Upper lobe of right lung (tissue), 1 donor: Measurements from ENCODE around the gene CLTB. TPM values are rescaled to one million over a fixed set of nuclear protein-coding genes. Genes with fewer than 3 reads are reported as not detected.
"Not testable (repeated sequence)": the region's sequence is repeated elsewhere in the genome, so short reads cannot be mapped to it uniquely, and the experiment has no call there.

Experiments used
- ATAC-seq: fragments of 200-7000 bp; cut with Tn5 transposase; one replicate; pipeline ENCODE4 v1.9.1; 2020; ENCODE audit warnings: mild to moderate bottlenecking, moderate library complexity
- DNase-seq: peaks from one replicate; pipeline ENCODE4 v3.0.0-alpha.2; 2020
- H3K27ac ChIP-seq: fragments of 200-600 bp; one replicate; pipeline ENCODE4 v1.8.0; 2022
- H3K27me3 ChIP-seq: fragments of 200-600 bp; one replicate; pipeline ENCODE4 v1.8.0; 2022; ENCODE audit warnings: mild to moderate bottlenecking
- H3K36me3 ChIP-seq: fragments of 200-600 bp; one replicate; pipeline ENCODE4 v1.8.0; 2022
- H3K4me1 ChIP-seq: fragments of 200-600 bp; one replicate; pipeline ENCODE4 v1.8.0; 2022
- H3K4me3 ChIP-seq: fragments of 200-600 bp; one replicate; pipeline ENCODE4 v1.8.0; 2022; ENCODE audit warnings: mild to moderate bottlenecking
- H3K9me3 ChIP-seq: fragments of 200-600 bp; one replicate; pipeline ENCODE4 v1.8.0; 2022
- intact Hi-C: fragments of 100-400 bp; cut with DNase I; formaldehyde crosslinking; loops from one replicate; pipeline ENCODE4 v1.11.0; 2022
- total RNA-seq: library from RNA; stranded (reverse); fragmentation: NEBNext Ultra II Directional; extraction: Animal tissue kit (Norgen Biotek cat#: 25700); gene quantifications from one replicate; pipeline ENCODE4 v1.2.1, GENCODE V29; 2021
- TF ChIP-seq, protein P1 (sequence below): fragments of 200-600 bp; IDR thresholded peaks from one replicate; pipeline ENCODE4 v1.8.0; 2022; ENCODE audit warnings: antibody characterized with exemption
- donor health status: DM: no; HTN: yes; CAD: no; lungs with severe emphysema.

CLTB gene
- total RNA-seq, 1 donor from 2014 or later, result 80.9 TPM

DNA sequence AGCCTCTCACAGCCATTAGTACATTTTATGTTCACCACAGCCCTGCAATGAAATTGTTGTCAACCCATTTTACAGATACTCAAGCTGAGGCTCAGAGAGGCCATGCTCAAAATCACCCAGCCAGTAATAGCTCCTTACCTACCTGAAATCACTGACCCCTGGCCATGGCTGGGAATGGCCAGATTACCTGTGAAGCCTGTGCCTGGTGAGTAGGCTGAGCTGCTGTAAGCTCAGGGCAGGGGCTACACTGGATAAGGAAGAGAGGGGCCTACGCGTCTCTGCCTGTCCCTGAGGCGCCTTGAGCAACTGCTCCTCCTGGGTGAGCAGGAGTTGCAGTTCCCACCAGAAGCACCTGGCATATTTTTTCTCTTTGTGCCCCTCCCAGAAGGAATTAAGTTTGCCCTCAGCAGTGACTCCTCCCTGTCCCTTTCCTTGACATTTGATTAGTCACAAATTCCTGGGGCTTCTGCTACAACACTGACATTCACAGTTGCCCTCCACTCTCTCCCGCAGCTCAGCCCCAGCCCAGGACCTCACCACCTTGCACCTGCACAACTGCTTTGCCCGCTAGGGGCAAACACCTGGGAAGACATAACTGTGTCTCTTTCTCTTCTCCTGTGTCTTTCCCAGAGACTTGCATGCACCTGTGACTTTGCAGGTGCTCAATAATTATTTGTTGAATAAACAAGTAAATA lies 5.7 kb downstream of the CLTB start:
- ATAC-seq, result no peak
- Histone ChIP-seq H3K27ac (no peak overlapping the region), H3K9me3 (no peaks in the 10 kb centered on the region), H3K27me3 (no peaks in the 10 kb centered on the region), H3K36me3 (peaks cover 42% of the 10 kb centered on the region), H3K4me3 (no peak overlapping the region), H3K4me1 (peaks cover 26% of the 10 kb centered on the region)
- TF ChIP-seq, protein P1, sequence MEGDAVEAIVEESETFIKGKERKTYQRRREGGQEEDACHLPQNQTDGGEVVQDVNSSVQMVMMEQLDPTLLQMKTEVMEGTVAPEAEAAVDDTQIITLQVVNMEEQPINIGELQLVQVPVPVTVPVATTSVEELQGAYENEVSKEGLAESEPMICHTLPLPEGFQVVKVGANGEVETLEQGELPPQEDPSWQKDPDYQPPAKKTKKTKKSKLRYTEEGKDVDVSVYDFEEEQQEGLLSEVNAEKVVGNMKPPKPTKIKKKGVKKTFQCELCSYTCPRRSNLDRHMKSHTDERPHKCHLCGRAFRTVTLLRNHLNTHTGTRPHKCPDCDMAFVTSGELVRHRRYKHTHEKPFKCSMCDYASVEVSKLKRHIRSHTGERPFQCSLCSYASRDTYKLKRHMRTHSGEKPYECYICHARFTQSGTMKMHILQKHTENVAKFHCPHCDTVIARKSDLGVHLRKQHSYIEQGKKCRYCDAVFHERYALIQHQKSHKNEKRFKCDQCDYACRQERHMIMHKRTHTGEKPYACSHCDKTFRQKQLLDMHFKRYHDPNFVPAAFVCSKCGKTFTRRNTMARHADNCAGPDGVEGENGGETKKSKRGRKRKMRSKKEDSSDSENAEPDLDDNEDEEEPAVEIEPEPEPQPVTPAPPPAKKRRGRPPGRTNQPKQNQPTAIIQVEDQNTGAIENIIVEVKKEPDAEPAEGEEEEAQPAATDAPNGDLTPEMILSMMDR, result no peak
- peak; percentile 21 for DNase-seq
- intact Hi-C loops, result no loop called here

DNA sequence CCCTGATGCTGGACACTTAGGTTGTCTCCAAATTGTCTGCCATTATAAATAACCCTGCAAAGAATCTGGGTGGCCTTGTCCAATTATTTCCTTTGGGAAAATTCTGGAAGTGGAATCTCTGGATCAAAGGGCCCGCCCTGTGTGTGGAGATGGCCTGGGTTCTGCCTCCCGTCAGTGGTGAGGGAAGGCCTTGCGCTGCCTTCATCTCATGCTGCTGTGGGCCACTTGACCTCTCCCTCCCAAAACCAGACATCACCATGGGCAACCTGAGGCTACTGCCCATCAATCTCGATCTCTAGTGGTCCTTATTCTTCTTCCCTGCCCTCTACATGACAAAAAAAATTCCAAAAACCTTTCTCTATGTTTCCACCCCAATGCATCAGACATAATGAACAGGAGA lies 6.6 kb downstream of the CLTB start:
- Histone ChIP-seq H3K4me1 (peaks cover 18% of the 10 kb centered on the region), H3K4me3 (no peak overlapping the region), H3K36me3 (peaks cover 45% of the 10 kb centered on the region), H3K27me3 (no peaks in the 10 kb centered on the region), H3K27ac (no peak overlapping the region), H3K9me3 (no peaks in the 10 kb centered on the region)
- intact Hi-C loops, result no loop called here
- TF ChIP-seq, protein P1, result no peak
- DNase-seq (no peak), ATAC-seq (no peak)

DNA sequence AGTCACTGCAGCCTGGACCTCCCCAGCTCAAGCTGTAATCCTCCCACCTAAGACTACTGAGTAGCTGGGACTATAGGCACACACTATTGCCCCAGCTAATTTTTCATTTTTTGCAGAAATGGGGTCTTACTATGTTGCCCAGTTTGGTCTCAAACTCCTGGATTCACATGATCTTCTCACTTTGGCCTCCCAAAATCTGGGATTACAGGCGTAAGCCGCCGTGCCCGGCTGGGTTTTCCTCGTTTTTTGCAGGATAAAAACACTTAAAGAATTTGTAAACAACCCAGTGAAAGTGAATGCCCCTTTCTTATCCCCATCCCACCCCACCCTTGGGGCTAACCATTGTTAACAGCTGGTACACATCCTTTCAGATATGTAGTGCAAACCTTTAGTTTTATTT lies 7.7 kb downstream of the CLTB start:
- Histone ChIP-seq H3K36me3 (peaks cover 45% of the 10 kb centered on the region), H3K4me3 (no peak overlapping the region), H3K9me3 (no peaks in the 10 kb centered on the region), H3K27me3 (no peaks in the 10 kb centered on the region), H3K27ac (no peak overlapping the region), H3K4me1 (peaks cover 6% of the 10 kb centered on the region)
- DNase-seq (peak; percentile 2), ATAC-seq (no peak)
- TF ChIP-seq, protein P1, result no peak
- intact Hi-C loops, result no loop called here

DNA sequence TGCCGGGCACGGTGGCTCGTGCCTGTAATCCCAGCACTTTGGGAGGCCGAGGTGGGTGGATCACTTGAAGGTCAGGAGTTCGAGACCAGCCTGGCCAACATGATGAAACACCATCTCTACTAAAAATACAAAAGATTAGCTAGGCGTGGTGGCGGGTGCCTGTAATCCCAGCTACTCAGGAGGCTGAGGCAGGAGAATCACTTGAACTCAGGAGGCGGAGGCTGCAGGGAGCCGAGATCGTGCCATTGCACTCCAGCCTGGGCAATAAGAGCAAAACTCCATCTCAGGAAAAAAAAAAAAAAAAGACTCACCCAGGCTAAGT lies 8.1 kb downstream of the CLTB start:
- DNase-seq, result peak; percentile 6
- ATAC-seq, H3K27me3 ChIP-seq, H3K4me1 ChIP-seq, intact Hi-C loops, H3K9me3 ChIP-seq, H3K27ac ChIP-seq, H3K4me3 ChIP-seq: not testable (repeated sequence)
- H3K36me3 ChIP-seq, result peaks cover 45% of the 10 kb centered on the region

DNA sequence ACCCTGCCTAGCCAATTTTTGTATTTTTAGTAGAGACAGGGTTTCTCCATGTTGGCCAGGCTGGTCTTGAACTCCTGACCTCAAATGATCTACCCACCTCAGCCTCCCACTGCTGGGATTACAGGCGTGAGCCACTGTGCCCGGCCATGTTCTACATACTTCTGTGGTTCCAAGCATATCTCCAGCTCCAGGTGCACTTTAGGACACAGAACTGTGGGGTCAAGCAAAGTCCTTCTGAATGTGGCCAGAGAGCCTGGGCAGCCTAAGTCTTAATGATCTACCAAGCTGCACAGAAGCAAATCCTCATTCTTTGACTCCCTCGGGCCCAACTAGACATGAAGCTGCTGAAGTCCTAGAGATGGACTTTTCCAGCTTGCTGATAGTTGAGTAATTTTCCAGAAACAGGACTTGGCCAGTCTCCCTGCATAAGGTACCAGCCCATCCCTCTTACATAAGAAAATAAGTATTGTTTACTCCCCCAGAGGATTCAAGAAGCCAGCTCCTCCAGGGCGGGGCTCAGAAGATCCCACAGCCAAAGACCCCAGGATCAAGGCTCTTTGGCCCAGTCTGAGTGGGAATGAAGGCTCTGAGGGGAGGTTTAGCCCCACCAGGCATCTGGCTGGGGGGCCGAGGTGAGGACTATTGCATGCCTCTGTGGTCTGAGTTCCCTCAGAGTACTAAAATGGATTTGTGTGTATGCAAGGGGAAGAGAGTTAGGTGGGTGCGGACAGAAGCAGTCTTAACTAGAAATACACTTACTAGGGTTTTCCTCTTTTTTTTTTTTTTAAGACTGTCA lies 8.7 kb downstream of the CLTB start:
- TF ChIP-seq, protein P1, result no peak
- Histone ChIP-seq H3K4me3 (no peak overlapping the region), H3K36me3 (peaks cover 45% of the 10 kb centered on the region), H3K4me1 (no peaks in the 10 kb centered on the region), H3K9me3 (no peaks in the 10 kb centered on the region), H3K27ac (no peak overlapping the region), H3K27me3 (no peaks in the 10 kb centered on the region)
- intact Hi-C loops, result no loop called here
- DNase-seq (peak; percentile 22), ATAC-seq (no peak)

DNA sequence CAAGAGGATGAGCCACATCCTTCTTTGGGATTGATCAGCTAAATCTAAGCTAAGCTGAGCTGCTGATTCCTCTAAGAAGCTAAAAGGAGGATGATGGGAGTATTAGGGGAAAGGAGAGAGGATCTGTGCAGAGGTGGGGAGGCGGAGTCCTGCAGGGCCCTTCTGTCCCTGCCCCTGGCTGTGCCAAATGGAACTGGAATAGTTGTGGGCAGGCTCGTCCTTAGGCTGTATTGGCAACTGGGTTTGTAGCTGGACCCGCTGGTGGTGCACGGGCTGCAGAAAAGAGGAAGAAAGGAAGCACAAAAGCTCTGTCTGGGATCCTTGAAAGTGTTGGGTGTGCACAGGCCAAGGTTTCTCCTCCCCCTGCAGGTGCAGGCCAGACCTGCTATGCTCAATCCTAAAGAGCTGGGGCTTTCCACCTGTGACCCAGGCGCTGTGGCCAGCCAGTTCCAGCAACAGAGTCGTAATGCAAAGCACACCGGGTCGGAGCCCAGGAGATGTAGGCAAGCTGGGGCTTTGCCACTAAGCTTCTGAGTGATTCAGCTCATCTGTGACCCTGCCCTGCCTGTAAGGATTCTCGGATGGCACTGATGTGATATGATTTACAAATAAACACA lies 9.8 kb downstream of the CLTB start:
- TF ChIP-seq, protein P1, result no peak
- DNase-seq, result peak; percentile 25
- no peak for ATAC-seq
- H3K36me3 ChIP-seq, result peaks cover 45% of the 10 kb centered on the region
- H3K27me3 ChIP-seq, result no peaks in the 10 kb centered on the region
- no peak overlapping the region for H3K4me3 ChIP-seq
- intact Hi-C loops, result no loop called here
- no peaks in the 10 kb centered on the region for H3K4me1 ChIP-seq
- no peaks in the 10 kb centered on the region for H3K9me3 ChIP-seq
- no peak overlapping the region for H3K27ac ChIP-seq
